Central memory CD8-positive, alpha-beta T cell (primary cell): ENCODE data around the gene NRTN.
"Not testable (repeated sequence)": the region's sequence is repeated elsewhere in the genome, so short reads cannot be mapped to it uniquely, and the experiment has no call there.

Source experiments
- ATAC-seq: fragments of 150-1000 bp; cut with Tn5 transposase; replicated peaks from 2 replicates; pipeline ENCODE4 v1.10.0; 2022; ENCODE audit warnings: mild to moderate bottlenecking, moderate FRiP score, moderate number of reproducible peaks; ENCODE audit not compliant: poor library complexity, severe bottlenecking; ENCODE audit errors: extremely low read depth
- DNase-seq, 2 donors: peaks; one replicate each; pipeline ENCODE4 v3.0.0; 2021; ENCODE audit warnings: low spot score in 2 of 2
- H3K27ac Mint-ChIP-seq: one replicate; pipeline ENCODE4 v1.8.0; 2022; ENCODE audit warnings: low read depth, mild to moderate bottlenecking, moderate library complexity, mixed read lengths
- H3K27me3 Mint-ChIP-seq: one replicate; pipeline ENCODE4 v1.8.0; 2022; ENCODE audit warnings: mixed read lengths
- H3K36me3 Mint-ChIP-seq: one replicate; pipeline ENCODE4 v1.8.0; 2022; ENCODE audit warnings: mild to moderate bottlenecking, moderate library complexity, mixed read lengths; ENCODE audit not compliant: insufficient read depth
- H3K4me1 Mint-ChIP-seq: one replicate; pipeline ENCODE4 v1.8.0; 2022; ENCODE audit warnings: mixed read lengths
- H3K4me3 Mint-ChIP-seq: one replicate; pipeline ENCODE4 v1.8.0; 2022; ENCODE audit warnings: mild to moderate bottlenecking, moderate library complexity, mixed read lengths
- H3K9me3 Mint-ChIP-seq: one replicate; pipeline ENCODE4 v1.8.0; 2022; ENCODE audit warnings: mixed read lengths

The NRTN gene

DNA sequence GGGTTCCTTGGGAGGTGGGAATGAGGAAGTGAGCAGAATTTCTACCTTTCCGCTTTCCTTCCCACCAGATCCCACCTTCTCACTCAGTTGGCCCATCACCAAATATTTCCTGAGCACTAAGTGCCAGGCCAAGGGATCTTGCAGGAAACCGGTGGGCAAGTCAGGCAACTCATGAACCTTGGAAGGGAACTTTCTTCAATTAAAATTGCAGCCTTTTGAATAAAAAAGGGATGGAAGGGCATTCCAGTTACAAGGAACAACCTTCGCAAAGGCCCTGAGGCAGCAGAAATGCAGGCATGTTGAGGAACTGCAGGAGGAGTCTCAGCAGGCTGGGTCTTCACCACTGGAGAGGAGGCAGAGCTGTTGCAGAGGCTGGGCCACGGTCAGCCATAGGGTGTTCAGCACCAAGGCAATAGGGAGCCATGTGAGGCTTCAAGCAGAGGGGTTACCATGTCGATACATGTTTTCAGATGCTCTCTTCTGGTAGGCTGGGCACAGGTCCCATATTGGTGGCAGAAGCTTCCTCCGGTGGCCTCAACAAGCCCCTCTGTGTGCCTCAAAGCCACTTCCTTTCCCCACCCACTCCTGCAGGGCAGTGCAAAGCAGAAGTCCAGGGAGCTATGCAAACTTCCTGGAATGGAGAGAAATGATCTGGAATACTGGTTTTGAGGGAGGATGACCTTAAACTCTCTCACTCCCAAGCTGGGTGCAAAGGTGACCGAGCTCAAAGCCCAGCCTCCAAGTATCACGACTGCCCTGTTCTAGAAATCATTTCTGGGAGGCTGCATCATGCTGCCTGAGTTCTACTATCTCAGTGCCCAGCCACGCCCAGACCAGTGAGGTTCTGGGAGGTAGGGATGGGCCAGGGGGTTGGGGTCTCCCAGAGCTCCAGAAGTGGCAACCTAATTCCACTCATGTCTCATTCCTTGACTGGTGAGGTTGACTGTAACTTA is 34.5 kb downstream of the NRTN start, which contains the start of gene FUT6:
Gene FUT6, minus strand, starts transcription at position 638 of the 953 bp plus-strand sequence. CDS start 7,135 bp downstream, outside the sequence.
- H3K4me3 Mint-ChIP-seq = no peak within 1 kb of the TSS
- peaks cover 5% of the 10 kb centered on the region for H3K36me3 Mint-ChIP-seq
- DNase-seq = no peak
- H3K27me3 Mint-ChIP-seq = peaks cover 36% of the 10 kb centered on the region
- no peaks in the 10 kb centered on the region for H3K4me1 Mint-ChIP-seq
- no peaks in the 10 kb centered on the region for H3K9me3 Mint-ChIP-seq
- ATAC-seq = no peak
- no peak within 1 kb of the TSS for H3K27ac Mint-ChIP-seq

- not testable (repeated sequence) for ATAC-seq, H3K9me3 Mint-ChIP-seq, H3K4me3 Mint-ChIP-seq, DNase-seq, H3K36me3 Mint-ChIP-seq, H3K27ac Mint-ChIP-seq, H3K4me1 Mint-ChIP-seq
- peaks cover 26% of the 10 kb centered on the region for H3K27me3 Mint-ChIP-seq
Measured at GRCh38 chr19:5841735-5842111, 36.9 kb downstream of the NRTN start.

DNA sequence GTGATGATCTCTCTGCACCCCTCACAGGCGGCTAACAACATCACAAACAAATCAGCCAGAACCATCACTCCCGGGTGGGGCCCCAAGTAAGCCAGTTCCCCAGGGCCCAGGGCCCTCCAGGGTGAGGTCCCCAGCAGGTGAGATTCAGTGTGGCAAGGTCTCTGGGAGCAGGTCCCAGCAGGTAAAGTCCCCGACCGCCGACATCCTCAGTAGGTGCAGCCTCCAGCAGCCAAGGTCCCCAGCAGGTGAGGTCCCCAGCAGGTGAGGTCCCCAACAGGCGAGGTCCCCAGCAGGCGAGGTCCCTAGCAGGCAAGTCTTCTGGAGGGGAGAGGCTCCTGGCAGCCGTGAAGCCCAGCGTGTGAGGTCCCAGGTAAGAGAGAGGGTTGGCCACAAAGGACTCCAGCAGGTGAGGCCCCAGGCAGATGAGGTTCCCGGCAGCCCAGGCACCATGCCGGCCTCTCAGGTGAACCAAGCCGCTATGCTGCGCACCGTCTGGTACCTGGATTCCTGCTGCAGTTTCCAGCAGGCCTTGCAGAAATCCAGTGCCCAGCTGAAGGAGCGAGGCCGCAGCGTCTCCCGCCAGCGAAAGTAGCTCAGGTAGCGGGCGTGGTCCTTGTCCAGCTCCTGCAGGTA is 38.5 kb downstream of the NRTN start:
- peaks cover 10% of the 10 kb centered on the region for H3K27me3 Mint-ChIP-seq
- no peaks in the 10 kb centered on the region for H3K9me3 Mint-ChIP-seq
- H3K36me3 Mint-ChIP-seq = peaks cover 5% of the 10 kb centered on the region
- DNase-seq (no peak), ATAC-seq (no peak)
- no peak overlapping the region for H3K4me3 Mint-ChIP-seq
- no peaks in the 10 kb centered on the region for H3K4me1 Mint-ChIP-seq
- no peak overlapping the region for H3K27ac Mint-ChIP-seq

GRCh38 chr19:5844456-5845433 is 39.9 kb downstream of the NRTN start:
- ATAC-seq = no peak
- H3K36me3 Mint-ChIP-seq = peaks cover 5% of the 10 kb centered on the region
- H3K4me1 Mint-ChIP-seq = no peaks in the 10 kb centered on the region
- no peaks in the 10 kb centered on the region for H3K9me3 Mint-ChIP-seq
- H3K4me3 Mint-ChIP-seq = no peak overlapping the region
- H3K27me3 Mint-ChIP-seq = peaks cover 8% of the 10 kb centered on the region
- no peak for DNase-seq
- no peak overlapping the region for H3K27ac Mint-ChIP-seq

- H3K36me3 Mint-ChIP-seq, DNase-seq, H3K4me3 Mint-ChIP-seq, H3K27me3 Mint-ChIP-seq, H3K27ac Mint-ChIP-seq, H3K9me3 Mint-ChIP-seq, H3K4me1 Mint-ChIP-seq, ATAC-seq: not testable (repeated sequence)
Measured at GRCh38 chr19:5847846-5848245, 43.0 kb downstream of the NRTN start.

- H3K9me3 Mint-ChIP-seq, H3K36me3 Mint-ChIP-seq: not testable (repeated sequence)
Measured at GRCh38 chr19:5848621-5849020, 43.8 kb downstream of the NRTN start.

DNA sequence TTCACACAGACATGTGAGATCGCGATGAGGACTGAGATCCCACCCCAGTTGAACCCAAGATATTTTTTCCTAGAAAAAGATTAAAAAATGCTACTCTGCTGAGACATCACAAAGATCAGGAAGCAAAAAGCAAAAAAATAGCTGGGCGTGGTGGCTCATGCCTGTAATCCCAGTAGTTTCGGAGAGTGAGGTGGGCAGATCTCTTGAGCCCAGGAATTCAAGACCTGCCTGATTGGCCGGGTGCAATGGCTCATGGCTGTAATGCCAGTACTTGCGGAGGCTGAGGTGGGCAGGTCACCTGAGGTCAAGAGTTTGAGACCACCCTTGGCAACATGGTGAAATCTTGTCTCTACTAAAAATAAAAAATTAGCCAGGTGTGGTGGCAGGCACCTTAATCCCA is 45.3 kb downstream of the NRTN start:
- Mint-ChIP-seq H3K9me3 (no peaks in the 10 kb centered on the region), H3K27ac (no peak overlapping the region), H3K4me1 (no peaks in the 10 kb centered on the region), H3K27me3 (no peaks in the 10 kb centered on the region), H3K4me3 (no peak overlapping the region), H3K36me3 (no peaks in the 10 kb centered on the region)
- ATAC-seq = no peak
- DNase-seq = no peak

More at GRCh38 chr19:5848621-5849020, 43.8 kb downstream of the NRTN start:
- H3K4me1 Mint-ChIP-seq, ATAC-seq, DNase-seq, H3K4me3 Mint-ChIP-seq, H3K27ac Mint-ChIP-seq, H3K27me3 Mint-ChIP-seq: not testable (repeated sequence)

DNA sequence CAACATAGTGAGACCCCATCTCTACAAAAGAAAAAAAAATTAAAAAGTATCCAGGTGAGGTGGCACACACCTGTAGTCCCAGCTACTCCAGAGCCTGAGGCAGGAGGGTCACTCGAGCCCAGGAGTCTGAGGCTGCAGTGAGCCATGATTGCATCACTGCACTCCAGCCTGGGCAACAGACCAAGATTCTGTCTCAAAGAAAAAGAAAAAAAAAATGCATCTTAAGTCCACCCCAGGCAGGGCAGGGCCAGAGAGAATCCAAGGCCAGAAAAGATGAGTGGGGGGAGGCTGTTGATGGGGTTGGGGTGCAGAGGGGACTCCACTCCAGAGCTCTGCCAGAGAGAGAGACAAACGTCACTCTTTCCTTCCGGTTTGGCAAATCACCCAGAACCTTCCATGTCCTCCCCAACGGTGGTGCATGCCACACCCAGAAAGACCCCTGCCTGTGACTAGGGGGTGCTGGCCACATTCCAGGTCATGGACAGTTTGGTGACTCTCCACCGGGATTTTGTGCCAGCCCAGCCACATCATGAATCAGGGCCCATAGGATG is 46.0 kb downstream of the NRTN start:
- Mint-ChIP-seq H3K4me1 (no peaks in the 10 kb centered on the region), H3K27me3 (no peaks in the 10 kb centered on the region), H3K27ac (no peak overlapping the region), H3K4me3 (no peak overlapping the region), H3K36me3 (no peaks in the 10 kb centered on the region), H3K9me3 (no peaks in the 10 kb centered on the region)
- DNase-seq = no peak
- ATAC-seq = no peak

- no peak for DNase-seq
Measured at GRCh38 chr19:5851302-5851701, 46.4 kb downstream of the NRTN start, which contains the start of gene FUT3. FUT3 (minus strand) TSS chr19:5851449.

GRCh38 chr19:5854121-5854520 is 49.3 kb downstream of the NRTN start:
- H3K9me3 Mint-ChIP-seq, H3K27me3 Mint-ChIP-seq, DNase-seq, H3K36me3 Mint-ChIP-seq, ATAC-seq, H3K27ac Mint-ChIP-seq, H3K4me3 Mint-ChIP-seq, H3K4me1 Mint-ChIP-seq: not testable (repeated sequence)

More at GRCh38 chr19:5851302-5851701, 46.4 kb downstream of the NRTN start, which contains the start of gene FUT3:
- H3K4me3 Mint-ChIP-seq = no peak within 1 kb of the TSS
- no peak for ATAC-seq
- no peaks in the 10 kb centered on the region for H3K4me1 Mint-ChIP-seq
- H3K9me3 Mint-ChIP-seq = no peaks in the 10 kb centered on the region
- H3K27me3 Mint-ChIP-seq = no peaks in the 10 kb centered on the region
- H3K36me3 Mint-ChIP-seq = no peaks in the 10 kb centered on the region
- H3K27ac Mint-ChIP-seq = no peak within 1 kb of the TSS

DNA sequence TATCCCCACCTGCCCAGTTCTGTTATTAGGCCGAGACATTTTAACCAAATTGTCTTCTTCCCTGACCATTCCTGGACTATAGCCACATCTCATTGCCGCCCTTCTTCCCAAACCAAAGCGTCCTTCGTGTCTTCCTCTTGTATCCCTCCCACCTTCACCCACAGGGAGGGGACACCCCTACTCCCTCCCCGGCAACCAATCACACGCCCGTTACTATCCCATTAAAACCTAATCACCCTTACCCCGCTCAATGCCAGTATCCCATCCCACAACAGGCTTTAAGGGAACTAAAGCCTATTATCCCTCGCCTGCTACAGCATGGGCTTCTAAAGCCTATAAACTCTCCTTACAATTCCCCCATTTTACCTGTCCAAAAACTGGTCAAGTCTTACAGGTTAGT is 50.3 kb downstream of the NRTN start:
- H3K27me3 Mint-ChIP-seq, DNase-seq, H3K36me3 Mint-ChIP-seq, H3K4me1 Mint-ChIP-seq, H3K27ac Mint-ChIP-seq, ATAC-seq, H3K4me3 Mint-ChIP-seq, H3K9me3 Mint-ChIP-seq: not testable (repeated sequence)
